Suprapubic skin (tissue), 4 donors: ENCODE results near the gene MAP2K4. TPM values are rescaled to one million over a fixed set of nuclear protein-coding genes. Genes with fewer than 3 reads are reported as not detected.

Experiments
- DNase-seq, 2 donors: peaks; one replicate each; pipeline ENCODE4 v3.0.0-alpha.2; 2019; ENCODE audit warnings: low spot score in 2 of 2
- H3K27ac ChIP-seq: fragments of 200-600 bp; sonication (generic); one replicate; pipeline ENCODE4 v1.5.1; 2019
- H3K27me3 ChIP-seq: fragments of 200-600 bp; sonication (generic); one replicate; pipeline ENCODE4 v1.5.1; 2019
- H3K36me3 ChIP-seq: fragments of 200-600 bp; sonication (generic); one replicate; pipeline ENCODE4 v1.5.1; 2019
- H3K4me1 ChIP-seq: fragments of 200-600 bp; sonication (generic); one replicate; pipeline ENCODE4 v1.5.1; 2019
- H3K4me3 ChIP-seq: fragments of 200-600 bp; sonication (generic); one replicate; pipeline ENCODE4 v1.5.1; 2019; ENCODE audit warnings: mild to moderate bottlenecking
- H3K9me3 ChIP-seq: fragments of 200-600 bp; sonication (generic); one replicate; pipeline ENCODE4 v1.5.1; 2019
- EP300 ChIP-seq: sonication (generic); formaldehyde crosslinking; IDR thresholded peaks from one replicate; pipeline ENCODE4 v1.6.1; 2017; ENCODE audit warnings: antibody characterized with exemption
- POLR2A ChIP-seq, 2 donors: fragments of 450-650 bp; IDR thresholded peaks; one replicate each; pipeline ENCODE4 v1.6.1; 2017; ENCODE audit warnings: antibody characterized with exemption in 2 of 2, mild to moderate bottlenecking in 2 of 2, moderate library complexity in 2 of 2
- POLR2AphosphoS5 ChIP-seq, 3 donors: sonication (generic); formaldehyde crosslinking; IDR thresholded peaks; one replicate each; pipeline ENCODE4 v1.6.1; 2017; ENCODE audit warnings: antibody characterized with exemption in 3 of 3
- WGBS: methylation state at CpG from one replicate; pipeline ENCODE4 v1.1.5; 2018; 5-methylcytosine and 5-hydroxymethylcytosine counted together
- total RNA-seq, 4 donors: library from RNA; depleted of rRNA; stranded (reverse); fragments of >200 nt; gene quantifications; one replicate each; pipeline ENCODE4 v1.1.0, GENCODE V29; 2016
- TF ChIP-seq, protein P1 (sequence below), 2 donors: fragments of 200-600 bp in 1 of 2; fragments of 450-650 bp in 1 of 2; sonication (generic) in 1 of 2; IDR thresholded peaks; one replicate each; pipeline ENCODE4 v1.5.1; 2016 to 2019; ENCODE audit warnings: antibody characterized with exemption in 2 of 2, mild to moderate bottlenecking in 1 of 2, moderate library complexity in 1 of 2

Gene MAP2K4
- total RNA-seq, 4 donors from 2014 or later = 29.3 to 35.7 (median 32.3) TPM

DNA sequence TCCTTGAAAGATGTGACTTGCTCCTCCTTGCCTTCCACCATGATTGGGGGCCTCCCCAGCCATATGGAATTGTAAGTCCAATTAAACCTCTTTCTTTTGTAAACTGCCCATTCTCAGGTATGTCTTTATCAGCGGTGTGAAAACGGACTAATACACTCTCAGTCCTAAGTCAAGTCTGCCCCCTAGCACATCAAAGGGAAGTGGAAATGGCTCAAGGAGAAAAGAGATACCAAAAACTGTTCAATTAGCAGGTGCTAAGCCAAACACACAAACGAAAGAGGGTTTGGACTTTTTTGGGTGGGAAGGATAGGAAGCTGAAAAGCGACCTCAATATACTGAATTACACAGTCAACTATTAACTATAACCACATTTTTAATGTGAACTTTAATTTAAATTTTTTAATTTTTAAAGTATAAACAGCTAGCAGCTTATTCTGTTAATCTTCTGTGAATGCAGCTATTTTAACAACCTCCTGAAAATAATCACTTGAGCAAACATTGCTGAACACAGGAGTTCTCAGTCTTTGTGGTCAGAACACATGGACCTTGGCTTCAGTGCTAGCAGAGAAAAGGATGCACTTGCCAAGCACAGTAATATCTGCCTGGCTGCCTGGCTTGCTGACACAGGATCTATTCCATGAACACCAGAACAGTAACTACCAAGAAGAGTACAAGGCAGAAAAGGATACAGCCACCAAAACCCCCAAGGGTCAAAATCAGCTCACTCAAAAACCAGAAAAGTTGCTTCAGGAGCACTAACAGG is 34.3 kb upstream of the MAP2K4 start:
- 82% methylated on average over 4 of the region's 4 CpGs for WGBS
- TF ChIP-seq, protein P1, sequence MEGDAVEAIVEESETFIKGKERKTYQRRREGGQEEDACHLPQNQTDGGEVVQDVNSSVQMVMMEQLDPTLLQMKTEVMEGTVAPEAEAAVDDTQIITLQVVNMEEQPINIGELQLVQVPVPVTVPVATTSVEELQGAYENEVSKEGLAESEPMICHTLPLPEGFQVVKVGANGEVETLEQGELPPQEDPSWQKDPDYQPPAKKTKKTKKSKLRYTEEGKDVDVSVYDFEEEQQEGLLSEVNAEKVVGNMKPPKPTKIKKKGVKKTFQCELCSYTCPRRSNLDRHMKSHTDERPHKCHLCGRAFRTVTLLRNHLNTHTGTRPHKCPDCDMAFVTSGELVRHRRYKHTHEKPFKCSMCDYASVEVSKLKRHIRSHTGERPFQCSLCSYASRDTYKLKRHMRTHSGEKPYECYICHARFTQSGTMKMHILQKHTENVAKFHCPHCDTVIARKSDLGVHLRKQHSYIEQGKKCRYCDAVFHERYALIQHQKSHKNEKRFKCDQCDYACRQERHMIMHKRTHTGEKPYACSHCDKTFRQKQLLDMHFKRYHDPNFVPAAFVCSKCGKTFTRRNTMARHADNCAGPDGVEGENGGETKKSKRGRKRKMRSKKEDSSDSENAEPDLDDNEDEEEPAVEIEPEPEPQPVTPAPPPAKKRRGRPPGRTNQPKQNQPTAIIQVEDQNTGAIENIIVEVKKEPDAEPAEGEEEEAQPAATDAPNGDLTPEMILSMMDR (IDR thresholded peaks at IDR 0.05) = no peak
- TF ChIP-seq POLR2AphosphoS5 (IDR thresholded peaks at IDR 0.05) = no peak
- TF ChIP-seq EP300 = no peak
- TF ChIP-seq POLR2A (IDR thresholded peaks at IDR 0.05) = no peak
- peaks cover 27% of the 10 kb centered on the region for H3K36me3 ChIP-seq
- no peak overlapping the region for H3K4me3 ChIP-seq
- no peak for DNase-seq
- H3K27me3 ChIP-seq = no peaks in the 10 kb centered on the region
- peaks cover 21% of the 10 kb centered on the region for H3K4me1 ChIP-seq
- H3K9me3 ChIP-seq = no peaks in the 10 kb centered on the region
- H3K27ac ChIP-seq = peak overlapping the region; percentile 12

DNA sequence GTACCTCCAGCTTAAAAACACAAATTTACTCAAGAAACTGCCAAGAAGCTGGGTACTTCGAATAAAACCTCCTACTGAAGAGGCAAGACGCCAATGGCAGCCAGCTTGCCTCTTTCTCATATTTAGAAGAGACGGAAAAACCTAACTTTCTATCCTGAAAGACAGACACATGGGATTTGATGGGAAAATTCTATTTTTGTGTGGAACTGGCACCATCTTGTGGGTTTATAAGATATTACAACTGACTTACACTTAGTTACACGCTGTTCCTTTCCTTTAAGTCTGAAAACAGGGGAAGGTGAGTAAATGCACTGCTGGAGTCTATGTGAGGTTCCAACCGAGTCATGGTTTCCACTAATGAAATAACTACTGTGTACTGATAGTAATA is 33.7 kb upstream of the MAP2K4 start:
- DNase-seq = no peak
- Histone ChIP-seq H3K36me3 (peaks cover 31% of the 10 kb centered on the region), H3K27ac (peak overlapping the region; percentile 12), H3K9me3 (no peaks in the 10 kb centered on the region), H3K27me3 (no peaks in the 10 kb centered on the region), H3K4me3 (no peak overlapping the region), H3K4me1 (peaks cover 21% of the 10 kb centered on the region)
- 22% methylated on average over 5 of the region's 5 CpGs for WGBS
- TF ChIP-seq, protein P1 (IDR thresholded peaks at IDR 0.05) = peak; percentile 41 to 44
- TF ChIP-seq POLR2AphosphoS5 (IDR thresholded peaks at IDR 0.05) = no peak

DNA sequence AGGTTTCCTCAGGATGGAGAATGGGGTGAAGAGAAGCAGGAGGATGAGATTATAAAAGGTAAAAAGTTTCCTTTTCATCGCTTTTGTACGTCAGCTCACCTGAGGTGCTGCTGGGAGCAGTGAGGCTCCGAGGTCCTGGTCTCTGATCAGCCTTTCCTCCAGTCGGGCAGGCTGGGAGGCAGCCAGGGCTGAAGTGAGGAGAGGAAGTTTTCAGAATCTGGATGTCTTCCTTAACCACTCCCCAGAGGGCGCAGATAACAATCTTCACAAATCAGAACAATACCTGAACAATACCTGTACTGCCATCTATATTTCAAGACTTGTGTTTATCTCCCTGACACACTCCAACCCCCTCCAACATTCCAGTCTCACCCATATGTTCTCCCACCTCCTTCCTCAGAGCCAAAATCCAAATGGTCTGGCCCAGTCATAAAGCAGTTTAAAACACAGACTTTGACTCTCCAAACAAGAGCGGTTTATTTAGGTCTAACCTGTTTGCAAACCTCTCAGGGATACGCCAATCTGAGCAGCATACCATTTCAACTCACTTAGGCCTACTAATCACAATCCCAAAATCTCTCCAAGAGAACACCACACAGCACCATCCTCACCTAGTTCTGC is 30.2 kb upstream of the MAP2K4 start:
- DNase-seq = no peak
- Histone ChIP-seq H3K27me3 (no peaks in the 10 kb centered on the region), H3K4me1 (peaks cover 21% of the 10 kb centered on the region), H3K36me3 (peaks cover 27% of the 10 kb centered on the region), H3K27ac (no peak overlapping the region), H3K9me3 (no peaks in the 10 kb centered on the region), H3K4me3 (no peak overlapping the region)
- WGBS = 75% methylated on average over 7 of the region's 7 CpGs
- no peak for TF ChIP-seq POLR2AphosphoS5 (IDR thresholded peaks at IDR 0.05)
- TF ChIP-seq, protein P1 (IDR thresholded peaks at IDR 0.05) = no peak
- no peak for TF ChIP-seq EP300
- no peak for TF ChIP-seq POLR2A (IDR thresholded peaks at IDR 0.05)

DNA sequence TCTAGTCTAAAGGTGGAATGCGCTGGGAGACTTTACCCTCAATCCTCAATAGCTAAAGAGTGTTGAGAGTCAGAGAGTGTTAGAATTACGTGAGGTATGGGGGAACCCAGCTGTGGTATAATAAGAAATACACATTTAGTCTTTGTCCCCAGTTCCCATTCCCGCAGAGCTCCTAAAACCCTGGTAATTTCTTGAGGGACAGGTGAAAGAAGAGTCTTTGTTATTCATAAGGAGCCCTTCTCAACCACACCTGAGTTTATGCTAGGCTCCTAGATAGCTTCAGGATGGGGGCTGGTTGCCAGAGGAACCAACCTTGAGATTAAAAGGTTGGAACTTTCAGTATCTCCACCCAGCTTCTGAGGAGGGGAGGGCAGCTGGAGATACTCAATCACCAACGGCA is 29.2 kb upstream of the MAP2K4 start:
- Histone ChIP-seq H3K36me3 (peaks cover 27% of the 10 kb centered on the region), H3K4me1 (peaks cover 22% of the 10 kb centered on the region), H3K27ac (no peak overlapping the region), H3K4me3 (no peak overlapping the region), H3K9me3 (no peaks in the 10 kb centered on the region), H3K27me3 (no peaks in the 10 kb centered on the region)
- WGBS = 68% methylated on average over 4 of the region's 4 CpGs
- TF ChIP-seq POLR2AphosphoS5 (IDR thresholded peaks at IDR 0.05) = no peak
- TF ChIP-seq POLR2A (IDR thresholded peaks at IDR 0.05) = no peak
- no peak for TF ChIP-seq EP300
- TF ChIP-seq, protein P1 (IDR thresholded peaks at IDR 0.05) = no peak
- no peak for DNase-seq

DNA sequence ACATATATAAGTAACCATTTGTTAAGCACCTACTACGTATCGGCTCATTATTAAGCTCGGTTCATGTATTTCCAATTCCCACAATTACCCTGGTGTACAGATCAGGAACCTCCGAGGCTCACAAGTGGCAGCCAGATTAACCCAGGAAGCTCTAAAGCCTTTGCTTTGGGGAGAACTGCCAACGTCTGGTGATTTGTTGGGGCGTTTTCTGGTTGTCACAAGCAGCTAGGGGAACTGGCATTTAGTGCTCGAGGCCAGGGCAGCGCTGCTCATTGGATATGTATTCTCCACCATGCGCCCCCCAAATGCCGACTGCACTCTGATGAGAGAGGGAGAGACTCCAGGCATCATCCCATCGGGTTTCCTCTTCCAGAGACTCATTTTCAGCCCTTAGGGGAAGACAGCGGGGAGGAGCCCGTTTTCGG is 23.9 kb upstream of the MAP2K4 start:
- peaks cover 13% of the 10 kb centered on the region for H3K4me1 ChIP-seq
- peak; percentile 80 to 81 for DNase-seq
- H3K9me3 ChIP-seq = no peaks in the 10 kb centered on the region
- TF ChIP-seq EP300 = no peak
- TF ChIP-seq, protein P1 (IDR thresholded peaks at IDR 0.05) = peak in 1 of 2 donors; percentile 4
- H3K27ac ChIP-seq = peak overlapping the region; percentile 93
- 2% methylated on average over 11 of the region's 14 CpGs for WGBS
- no peaks in the 10 kb centered on the region for H3K27me3 ChIP-seq
- peaks cover 11% of the 10 kb centered on the region for H3K36me3 ChIP-seq
- H3K4me3 ChIP-seq = peak overlapping the region; percentile 88
